DMS53 treated with DMSO at 0.1 percent for 48 hours (cell line): Measurements from ENCODE around the gene GDI1.
A peak's percentile ranks its signal among the peaks of the same experiment; 100 is the strongest.
"Not testable (repeated sequence)": the region's sequence is repeated elsewhere in the genome, so short reads cannot be mapped to it uniquely, and the experiment has no call there.

ENCODE experiments used
- DNase-seq: peaks from one replicate; lab custom pipeline; 2025; ENCODE audit not compliant: unreplicated experiment; lab: John Stamatoyannopoulos, UW

Gene GDI1

DNA sequence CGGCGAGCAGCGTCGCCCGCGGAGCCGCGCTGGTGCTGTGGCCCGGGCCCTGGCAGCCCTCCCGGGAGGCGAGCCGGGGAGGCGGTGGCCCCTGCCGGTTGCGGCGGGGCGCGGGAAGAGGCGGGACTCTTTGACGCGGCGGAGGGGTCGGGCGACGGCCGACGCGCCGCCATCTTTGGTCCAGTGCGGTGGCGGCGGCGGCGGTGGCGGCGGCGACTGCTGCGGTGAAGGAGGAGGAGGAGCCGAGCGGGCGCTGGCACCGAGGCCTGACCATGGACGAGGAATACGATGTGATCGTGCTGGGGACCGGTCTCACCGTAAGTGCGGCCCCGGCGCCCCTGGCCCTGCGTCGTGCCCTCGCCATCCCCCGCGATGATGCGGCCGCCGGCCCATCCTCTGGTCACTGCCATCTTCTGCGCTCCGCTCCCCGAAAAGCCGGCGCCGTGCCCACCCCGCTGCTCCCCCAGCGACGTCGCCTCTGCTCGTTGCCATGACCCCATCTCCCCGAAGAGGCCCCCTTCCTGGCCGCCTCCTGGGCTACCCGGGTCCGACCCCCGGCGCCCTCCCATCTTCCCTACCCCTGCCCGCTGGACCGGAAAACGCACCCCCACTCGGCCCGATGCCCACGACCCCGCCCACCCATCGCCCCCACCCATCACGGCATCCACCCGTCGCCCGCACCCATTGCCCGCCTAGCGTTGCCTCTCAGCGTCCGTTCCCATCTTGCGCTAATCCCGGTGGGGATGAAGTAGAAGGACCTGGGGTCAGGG lies at the start of gene GDI1:
Gene GDI1, plus strand, starts transcription at position 172 of the 770 bp plus-strand sequence. Its CDS starts 101 bp downstream, at position 273.
- no peak for DNase-seq

DNA sequence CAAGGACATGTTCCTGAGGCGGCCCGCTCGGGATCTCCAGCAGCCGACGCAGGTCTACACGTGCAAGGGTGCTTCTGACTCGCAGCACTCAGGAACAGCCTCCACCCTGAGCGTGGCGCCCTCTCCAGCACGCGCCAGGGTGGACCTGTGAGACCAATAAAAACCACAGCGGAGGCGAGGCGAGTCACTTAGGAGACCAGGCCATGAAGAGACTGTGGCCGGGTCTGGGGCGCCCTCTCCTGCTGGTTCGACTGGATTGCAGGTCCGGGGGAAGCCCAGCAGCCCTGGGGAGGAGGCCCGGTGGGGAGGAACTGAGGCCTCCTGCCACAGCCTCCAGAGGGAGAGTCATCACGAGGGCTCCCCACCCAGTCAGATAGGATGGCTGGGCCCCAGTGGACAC lies 48.9 kb upstream of the GDI1 start:
- DNase-seq = not testable (repeated sequence)

DNA sequence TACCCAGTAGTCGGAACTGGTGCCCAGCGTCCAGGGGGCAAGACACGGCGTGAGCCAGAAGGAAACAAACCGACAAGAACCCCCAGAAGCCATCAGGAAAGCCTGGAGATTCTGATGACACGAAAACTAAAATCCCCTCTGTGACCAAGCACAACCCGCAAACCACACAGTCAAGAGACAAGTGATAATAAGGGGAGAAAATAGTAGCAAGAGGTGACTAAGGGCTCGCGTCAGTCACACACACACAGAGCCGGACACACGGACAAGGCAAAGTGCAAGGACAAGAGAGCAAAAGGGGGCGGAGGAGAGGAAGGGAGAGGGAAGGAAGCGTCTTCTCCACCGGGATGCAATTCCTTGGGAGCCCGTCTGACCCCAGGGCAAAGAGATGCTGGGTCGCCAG lies 48.3 kb upstream of the GDI1 start:
- not testable (repeated sequence) for DNase-seq

DNA sequence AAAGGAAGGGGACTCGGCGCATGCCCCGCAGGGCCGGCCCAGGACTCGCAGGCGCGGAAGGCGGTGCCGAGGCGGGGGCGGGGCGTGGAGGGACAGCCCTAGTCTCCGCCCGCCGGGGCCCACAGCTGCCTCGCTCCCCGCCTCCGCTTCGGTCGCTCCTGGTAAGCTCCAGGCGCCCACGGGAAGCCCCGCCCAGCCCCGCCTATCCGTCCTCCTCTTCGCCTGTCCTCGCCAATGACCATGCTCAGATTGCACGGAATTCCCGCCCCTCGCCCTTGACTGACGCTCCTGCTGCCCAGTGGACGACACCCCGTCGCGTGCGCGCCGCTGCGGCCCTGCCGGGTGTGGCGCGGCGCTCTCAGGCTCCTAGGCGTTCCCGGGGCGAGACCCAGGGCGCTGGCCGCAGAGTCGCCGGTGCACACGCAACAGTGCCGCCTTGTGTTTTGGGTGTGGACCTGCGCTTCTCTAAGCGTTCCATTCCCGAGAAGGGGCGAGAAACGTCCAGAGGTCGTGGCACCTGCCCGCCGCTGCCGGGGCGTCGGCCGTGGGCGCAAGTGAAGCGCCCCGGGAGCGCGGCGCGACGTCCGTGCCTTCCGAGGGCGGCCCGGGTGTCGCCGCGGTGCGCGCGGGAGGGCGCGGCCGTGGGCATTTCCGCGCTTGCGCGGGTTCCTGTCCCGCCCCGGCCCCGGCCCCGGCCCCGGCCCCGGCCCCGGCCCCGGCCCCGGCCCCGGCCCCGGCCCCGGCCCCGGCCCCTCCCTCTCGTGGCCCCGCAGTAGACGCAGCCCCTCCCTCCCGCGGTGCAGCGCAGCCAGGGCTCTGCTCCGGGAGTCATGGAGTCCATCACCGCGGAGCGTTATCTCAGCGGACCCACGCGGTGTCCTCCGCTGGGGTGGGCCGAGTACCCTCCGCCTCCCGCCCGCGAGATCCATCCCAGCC lies 46.9 kb upstream of the GDI1 start:
- DNase-seq = not testable (repeated sequence)

DNA sequence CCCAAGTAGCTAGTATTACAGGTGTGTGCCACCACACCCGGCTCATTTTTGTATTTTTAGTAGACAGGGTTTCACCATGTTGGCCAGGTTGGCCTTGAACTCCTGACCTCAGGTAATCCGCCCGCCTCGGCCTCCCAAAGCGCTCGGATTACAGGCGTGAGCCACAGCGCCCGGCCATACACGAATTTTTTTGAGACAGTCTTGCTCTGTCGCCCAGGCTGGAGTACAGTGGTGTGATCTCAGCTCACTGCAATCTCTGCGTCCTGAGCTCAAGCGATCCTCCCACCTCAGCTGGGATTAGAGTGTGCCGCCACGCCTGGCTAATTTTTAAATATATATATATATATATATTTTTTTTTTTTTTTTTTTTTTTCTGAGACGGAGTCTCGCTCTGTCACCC lies 40.6 kb upstream of the GDI1 start:
- not testable (repeated sequence) for DNase-seq

DNA sequence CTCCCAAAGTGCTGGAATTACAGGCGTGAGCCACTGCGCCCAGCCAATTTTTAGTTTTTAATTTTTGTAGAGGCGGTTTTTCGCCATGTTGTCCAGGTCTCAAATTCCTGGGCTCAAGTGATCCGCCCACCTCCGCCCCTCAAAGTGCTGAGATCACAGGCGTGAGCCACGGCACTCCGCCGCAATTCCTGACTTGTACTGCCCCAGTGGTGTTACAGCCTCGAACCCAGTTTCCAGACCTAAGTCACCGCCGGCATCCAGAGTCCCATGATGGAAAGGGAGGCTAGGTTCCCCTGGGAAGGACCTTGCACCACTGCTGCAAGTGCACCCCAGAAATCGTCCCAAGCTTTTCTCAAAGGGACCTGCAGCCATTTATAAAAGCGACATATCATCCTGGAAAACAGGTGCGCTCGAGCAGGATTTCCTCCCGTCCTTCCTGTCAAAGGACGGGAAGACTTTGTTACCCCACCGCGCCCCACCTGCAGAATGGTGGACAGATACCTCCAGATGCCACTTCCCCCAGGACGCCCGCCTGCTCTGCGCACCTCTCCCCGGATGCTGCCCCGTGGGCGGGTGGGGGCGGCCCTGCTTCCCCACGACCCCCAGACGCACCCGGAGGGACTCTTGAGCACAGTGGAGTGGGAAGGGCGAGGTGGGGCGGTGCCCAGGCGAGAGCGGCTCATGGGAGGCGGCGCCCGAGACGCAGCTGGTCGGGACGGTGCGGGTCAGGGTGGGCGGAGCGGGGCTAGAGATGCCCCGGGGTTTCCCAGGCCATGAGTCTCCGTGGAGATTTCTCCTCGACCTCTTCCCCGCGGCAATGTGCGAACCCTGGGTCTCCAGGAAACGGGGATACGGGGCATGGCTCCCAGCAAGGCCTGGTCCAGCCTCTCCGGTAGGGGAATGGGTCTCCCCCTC lies 39.7 kb upstream of the GDI1 start:
- peak; percentile 46 for DNase-seq

DNA sequence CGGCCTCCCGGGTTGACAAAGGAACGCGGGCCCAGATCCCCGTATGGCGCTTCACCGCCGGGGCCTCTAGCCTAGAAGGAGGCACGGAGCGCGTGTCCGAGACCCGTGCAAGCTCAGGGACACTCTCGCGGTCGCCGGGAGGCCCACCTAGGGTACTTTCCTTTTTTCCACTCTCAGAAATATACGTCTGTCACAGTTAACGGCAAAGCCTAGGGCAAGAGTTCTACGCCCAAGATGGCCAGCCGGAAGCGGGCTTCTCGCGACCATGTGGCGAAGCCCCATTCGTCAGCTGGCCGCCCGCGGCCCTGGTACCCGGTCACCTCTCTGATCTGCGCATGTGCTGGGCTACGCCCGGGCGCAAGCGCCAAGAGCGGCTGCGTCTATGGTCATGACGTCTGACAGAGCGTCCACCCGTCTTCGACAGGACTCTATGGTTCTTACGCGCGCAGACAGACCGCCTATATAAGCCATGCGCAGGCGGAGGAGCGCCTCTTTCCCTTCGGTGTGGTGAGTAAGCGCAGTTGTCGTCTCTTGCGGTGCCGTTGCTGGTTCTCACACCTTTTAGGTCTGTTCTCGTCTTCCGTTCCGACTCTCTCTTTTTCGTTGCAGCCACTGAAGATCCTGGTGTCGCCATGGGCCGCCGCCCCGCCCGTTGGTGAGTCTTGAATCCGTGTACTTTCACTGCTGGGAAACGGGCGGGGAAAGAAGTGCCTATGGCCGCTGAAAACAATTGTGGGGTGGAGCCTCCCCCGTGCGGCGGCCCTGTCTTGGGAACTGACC lies 38.9 kb upstream of the GDI1 start, which contains the start of gene RPL10:
Gene RPL10, plus strand, starts transcription at position 490 of the 780 bp plus-strand sequence. Its CDS starts 143 bp downstream, at position 633.
- peak; percentile 93 for DNase-seq

DNA sequence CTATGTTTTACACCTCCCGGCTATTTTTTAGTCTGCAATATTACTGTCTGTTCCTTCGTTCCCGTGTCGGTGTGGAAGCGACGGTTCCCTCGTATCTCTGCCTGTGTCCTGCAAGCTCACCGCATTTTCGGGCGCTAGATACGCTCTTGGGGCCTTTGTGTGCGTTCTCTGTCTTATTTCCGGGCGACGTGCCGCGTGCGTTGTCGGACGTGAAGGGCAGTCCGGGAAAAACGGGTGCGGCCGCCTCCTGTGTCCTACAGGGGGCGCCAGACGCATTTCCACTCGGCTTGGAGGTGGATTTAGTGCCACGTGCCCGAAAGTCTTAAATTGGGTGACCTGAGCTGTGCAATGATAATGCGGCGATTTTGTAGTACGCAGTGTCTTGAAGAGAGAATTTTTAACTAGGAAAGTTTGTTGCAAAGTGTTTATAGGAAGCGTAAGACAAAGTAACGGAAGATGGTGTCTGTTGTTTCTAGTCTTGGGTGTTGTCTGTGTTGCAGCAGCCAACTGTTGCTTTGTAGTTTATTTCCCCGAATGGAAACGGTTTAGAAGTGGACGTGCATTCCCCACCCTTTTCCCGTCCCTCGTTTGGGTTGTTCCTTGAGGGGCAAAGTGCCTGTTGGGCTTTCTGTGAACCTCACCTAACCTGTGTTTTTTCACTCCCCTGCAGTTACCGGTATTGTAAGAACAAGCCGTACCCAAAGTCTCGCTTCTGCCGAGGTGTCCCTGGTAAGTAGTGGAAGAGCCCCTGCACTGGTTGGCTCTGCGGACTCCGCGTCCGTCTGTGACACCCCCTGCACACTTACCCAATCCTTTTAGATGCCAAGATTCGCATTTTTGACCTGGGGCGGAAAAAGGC lies 38.1 kb upstream of the GDI1 start:
- peak; percentile 54 for DNase-seq

DNA sequence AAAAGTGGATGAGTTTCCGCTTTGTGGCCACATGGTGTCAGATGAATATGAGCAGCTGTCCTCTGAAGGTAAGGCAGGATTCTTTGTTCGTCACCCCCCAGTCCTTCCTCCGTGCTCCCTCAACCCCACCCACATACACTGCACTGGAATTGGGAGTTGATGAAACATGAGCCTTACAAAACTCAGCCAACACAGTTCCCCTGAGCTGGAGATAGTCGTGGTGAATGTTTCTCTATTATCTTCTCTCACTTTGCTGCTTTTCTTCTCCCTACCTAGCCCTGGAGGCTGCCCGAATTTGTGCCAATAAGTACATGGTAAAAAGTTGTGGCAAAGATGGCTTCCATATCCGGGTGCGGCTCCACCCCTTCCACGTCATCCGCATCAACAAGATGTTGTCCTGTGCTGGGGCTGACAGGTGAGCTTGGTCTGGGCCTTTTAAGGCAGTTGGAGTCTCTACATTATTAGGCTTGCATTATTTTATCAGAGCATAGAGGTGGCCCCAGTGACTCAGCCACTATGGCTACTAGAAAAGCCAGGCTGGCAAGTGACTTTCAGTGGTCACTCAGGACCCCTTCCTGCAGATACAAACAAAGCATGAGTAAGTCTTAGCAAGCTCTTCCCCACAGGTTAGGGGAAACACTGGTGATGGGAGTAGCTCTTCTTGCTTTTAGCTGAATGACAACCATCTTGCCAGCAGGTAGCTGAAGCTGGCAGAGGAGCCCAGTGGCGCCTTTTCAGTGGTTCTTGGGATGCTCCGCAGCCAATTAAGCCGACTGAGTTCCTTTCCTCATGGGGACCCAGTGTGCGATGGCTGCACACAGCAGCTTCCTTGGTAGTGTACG lies 37.2 kb upstream of the GDI1 start:
- DNase-seq = no peak

DNA sequence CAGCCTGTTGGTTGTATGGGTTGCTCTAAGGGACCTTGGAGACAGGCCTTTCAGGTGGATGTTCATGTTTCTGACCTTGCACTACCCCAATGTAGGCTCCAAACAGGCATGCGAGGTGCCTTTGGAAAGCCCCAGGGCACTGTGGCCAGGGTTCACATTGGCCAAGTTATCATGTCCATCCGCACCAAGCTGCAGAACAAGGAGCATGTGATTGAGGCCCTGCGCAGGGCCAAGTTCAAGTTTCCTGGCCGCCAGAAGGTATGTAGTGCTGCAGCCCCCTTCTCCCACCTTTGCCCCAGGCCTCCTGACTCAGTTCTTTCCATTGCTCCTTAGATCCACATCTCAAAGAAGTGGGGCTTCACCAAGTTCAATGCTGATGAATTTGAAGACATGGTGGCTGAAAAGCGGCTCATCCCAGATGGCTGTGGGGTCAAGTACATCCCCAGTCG lies 36.6 kb upstream of the GDI1 start:
- not testable (repeated sequence) for DNase-seq

DNA sequence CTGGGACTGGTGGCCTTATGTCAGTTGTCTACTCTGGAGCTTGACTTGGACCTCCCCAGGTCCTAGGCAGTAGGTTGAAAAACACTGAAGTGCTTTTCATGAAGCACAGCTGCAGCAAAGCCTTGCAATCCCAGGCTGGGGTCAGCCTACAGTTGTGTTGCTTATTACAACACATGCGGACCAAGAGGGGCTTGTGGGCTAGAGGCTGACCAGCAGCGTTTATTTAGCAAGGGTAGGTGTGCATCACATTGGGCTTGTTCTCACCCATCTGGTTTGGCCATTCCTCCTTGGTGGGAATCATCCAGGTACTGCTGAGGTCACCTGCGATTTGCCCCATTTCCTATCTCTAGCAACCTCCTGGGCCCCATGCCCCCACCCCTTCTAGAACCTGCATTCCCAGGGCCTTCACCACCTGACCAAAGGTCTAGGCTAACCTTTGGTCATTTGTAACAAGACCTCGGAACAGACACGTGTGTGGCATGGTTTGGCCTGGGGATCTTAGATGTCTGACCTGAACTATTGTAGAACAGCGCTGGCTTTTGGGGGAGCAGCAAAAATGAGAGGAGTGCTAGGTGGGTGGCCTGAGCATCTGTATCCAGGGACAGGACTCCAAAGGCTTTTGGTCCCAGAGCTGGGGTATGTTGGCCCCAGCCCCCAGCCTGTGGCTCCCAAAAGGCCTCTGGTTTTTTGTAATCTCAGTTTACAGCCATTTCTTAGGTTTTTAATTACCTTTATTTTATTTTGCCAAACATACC lies 35.7 kb upstream of the GDI1 start:
- peak; percentile 36 for DNase-seq

DNA sequence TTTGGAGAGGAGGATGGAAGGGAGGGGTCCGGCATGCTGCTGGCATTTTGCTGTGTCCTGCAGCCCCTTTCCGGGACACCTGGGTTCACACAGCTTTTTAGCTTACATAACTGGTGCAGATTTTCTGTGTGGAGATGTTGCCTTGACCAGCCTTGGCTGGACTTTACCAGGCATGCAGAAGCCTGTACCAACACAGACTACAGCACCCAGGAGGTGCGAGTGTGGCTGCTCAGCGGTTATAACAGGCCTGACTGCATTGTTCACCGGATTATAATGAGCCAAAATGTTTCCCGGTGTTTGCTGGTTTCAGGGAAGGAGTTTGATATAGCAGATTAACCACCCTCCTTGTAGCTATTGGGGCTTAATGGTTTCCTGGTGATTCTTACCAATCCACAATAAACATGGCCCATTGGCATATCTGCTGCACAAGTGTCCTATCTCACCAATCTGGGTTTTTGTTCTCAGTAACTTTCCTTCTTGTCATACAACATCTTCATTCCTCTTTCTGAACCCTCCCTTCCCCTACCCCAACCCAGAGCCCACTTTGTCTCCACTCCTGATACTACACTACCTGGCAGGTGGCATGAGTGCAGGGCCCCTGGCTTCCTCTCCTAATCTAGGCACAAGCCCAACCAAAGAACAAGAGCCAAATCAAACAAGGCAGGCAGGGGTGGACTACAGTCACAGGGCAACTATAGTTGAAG lies 34.9 kb upstream of the GDI1 start:
- peak; percentile 14 for DNase-seq

DNA sequence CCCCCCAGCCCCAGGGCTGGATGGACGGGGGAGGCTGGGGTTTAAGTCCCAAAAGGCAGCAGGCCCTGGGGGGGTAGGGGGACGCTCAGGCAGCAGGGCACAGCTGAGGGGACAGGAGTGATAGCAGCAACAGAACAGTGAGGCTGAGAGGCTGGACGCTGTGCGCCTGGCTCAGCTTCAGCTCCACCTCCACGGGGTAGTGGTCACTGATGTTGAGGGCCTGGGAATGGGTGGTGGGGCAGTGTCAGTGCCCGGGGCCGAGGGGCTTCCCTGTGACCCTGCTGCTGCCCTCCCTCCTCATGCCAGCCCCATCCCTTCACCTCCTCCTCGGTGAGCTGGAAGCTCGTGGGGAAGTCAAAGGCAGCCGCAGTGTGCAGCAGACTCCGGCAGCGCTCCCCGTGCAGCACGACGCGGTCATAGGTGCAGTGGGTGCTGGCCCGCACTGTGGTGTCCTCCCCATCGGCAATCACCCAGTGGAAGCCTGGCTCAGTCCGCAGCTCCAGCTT lies 34.3 kb upstream of the GDI1 start:
- no peak for DNase-seq

DNA sequence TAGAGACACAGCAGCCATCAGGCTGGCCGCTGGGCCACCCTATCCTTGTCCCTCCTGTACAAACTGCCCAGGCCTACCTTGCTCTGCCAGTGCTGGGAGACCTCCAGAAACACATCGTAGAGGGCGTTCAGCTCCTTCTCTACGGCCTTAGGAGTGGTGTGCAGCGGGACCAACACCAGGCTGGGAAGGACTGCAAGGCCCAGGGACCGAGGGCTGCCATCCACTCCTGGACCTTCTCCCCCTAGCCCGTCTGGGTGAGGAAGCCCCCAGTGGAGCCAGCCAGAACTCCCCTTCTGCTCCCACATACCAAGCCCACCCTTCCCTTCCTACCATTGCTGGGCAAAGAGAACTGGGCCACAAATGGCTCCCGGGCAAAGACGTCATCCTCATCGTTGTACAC lies 33.8 kb upstream of the GDI1 start:
- no peak for DNase-seq

DNA sequence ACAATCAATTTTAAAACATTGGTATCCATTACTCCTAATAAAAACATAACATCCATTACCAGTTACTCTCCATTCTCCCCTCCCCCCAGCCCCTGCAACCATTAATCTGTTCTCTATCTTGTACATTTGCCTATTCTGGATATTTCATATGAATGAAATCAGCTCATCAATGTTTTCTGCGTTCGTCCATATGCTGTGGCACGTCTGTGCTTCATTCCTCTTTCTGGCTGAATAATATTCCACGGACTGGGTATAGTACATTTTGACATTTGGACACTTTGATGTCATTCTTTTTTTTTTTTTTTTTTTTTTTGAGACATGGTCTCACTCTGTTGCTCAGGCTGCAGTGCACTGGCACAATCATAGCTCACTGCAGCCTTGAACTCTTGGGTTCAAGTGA lies 33.1 kb upstream of the GDI1 start:
- DNase-seq = no peak

DNA sequence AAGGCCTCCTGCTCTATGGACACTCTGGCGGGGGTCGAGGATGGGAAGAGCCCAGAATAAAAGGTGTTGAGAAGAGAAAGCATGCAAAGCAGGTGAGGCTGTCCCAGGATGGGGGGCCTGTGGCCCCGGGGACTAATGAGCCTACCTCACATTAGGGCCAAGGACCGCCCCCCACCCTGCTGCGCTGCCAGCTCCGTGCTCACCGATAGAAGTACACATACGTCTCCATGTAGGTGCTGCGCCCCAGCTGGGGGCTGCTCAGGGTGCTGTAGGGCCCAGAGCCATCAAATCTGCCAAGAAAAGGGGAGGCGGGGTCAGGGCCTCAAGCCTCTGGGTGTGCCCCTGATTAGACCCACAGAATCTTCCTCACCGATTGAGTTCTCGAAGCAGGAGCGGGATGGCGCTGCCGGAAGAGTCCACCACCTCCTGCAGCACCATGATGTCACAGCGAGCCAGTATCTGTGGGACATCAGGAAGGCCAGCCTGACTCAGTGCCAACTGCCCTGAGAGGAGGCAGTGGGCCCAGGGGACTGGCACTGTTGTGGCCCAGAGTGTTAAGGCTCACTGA lies 32.2 kb upstream of the GDI1 start:
- DNase-seq = no peak
